SK-N-SH (cell line): ENCODE measurements around the gene LIMA1. TPM values are rescaled to one million over a fixed set of nuclear protein-coding genes. Genes with fewer than 3 reads are reported as not detected.
A peak's percentile ranks its signal among the peaks of the same experiment; 100 is the strongest.

Experiments used
- CTCF ChIA-PET: fragments of 300-600, 350-600 bp; formaldehyde crosslinking; extraction: SDS; loops from one replicate; lab custom pipeline; 2021; lab: Yijun Ruan, JAX
- POLR2A ChIA-PET: fragments of 350-600 bp; sonication (Branson Sonifier 250); formaldehyde crosslinking; extraction: SDS; loops from one replicate; lab custom pipeline; 2020; ENCODE audit warnings: antibody characterized with exemption, inconsistent platforms; lab: Yijun Ruan, JAX
- DNase-seq: peaks from one replicate; pipeline ENCODE4 v3.0.0; 2012
- H2AFZ ChIP-seq: fragments of 200-600 bp; sonication (generic); 2 replicates; pipeline ENCODE4 v1.8.1; 2016; ENCODE audit warnings: antibody characterized with exemption, mild to moderate bottlenecking, low read depth
- H3F3A ChIP-seq: fragments of 200-600 bp; sonication (generic); replicated peaks from 2 replicates; pipeline ENCODE3; 2016; ENCODE audit warnings: antibody characterized with exemption, mild to moderate bottlenecking; ENCODE audit not compliant: insufficient read depth
- H3K27ac ChIP-seq, 2 experiments: fragments of 200-500 bp in 1 of 2; fragments of 200-600 bp in 1 of 2; sonication (Bioruptor generic) in 1 of 2; sonication (generic), shearing (Covaris generic) in 1 of 2; 2 replicates each; pipeline versions ENCODE4 v1.5.1 to v1.6.1; 2014 to 2016; ENCODE audit warnings: low read depth in 2 of 2, inconsistent platforms in 1 of 2, low read length in 1 of 2, mild to moderate bottlenecking in 1 of 2, mixed read lengths in 1 of 2
- H3K27me3 ChIP-seq: fragments of 200-600 bp; sonication (generic), shearing (Covaris generic); 2 replicates; pipeline ENCODE4 v1.6.1; 2016; ENCODE audit warnings: mixed run types; ENCODE audit not compliant: insufficient read depth
- H3K36me3 ChIP-seq, 2 experiments: fragments of 200-500 bp in 1 of 2; fragments of 200-600 bp in 1 of 2; sonication (Bioruptor generic) in 1 of 2; sonication (generic) in 1 of 2; replicated peaks in 1 of 2; 2 replicates each; pipeline versions ENCODE3 to v1.5.1; 2014 to 2016; ENCODE audit warnings: low read length in 1 of 2, mild to moderate bottlenecking in 1 of 2; ENCODE audit not compliant: insufficient read depth in 2 of 2, control insufficient read depth in 1 of 2
- H3K4me1 ChIP-seq, 2 experiments: fragments of 200-500 bp in 1 of 2; fragments of 200-600 bp in 1 of 2; sonication (Bioruptor generic) in 1 of 2; sonication (generic), shearing (Covaris generic) in 1 of 2; 2 replicates each; pipeline versions ENCODE4 v1.5.1 to v1.6.1; 2014 to 2016; ENCODE audit warnings: low read depth in 1 of 2, low read length in 1 of 2, mixed run types in 1 of 2; ENCODE audit not compliant: insufficient read depth in 2 of 2, control insufficient read depth in 1 of 2
- H3K4me2 ChIP-seq: fragments of 200-600 bp; sonication (generic), shearing (Covaris generic); 2 replicates; pipeline ENCODE4 v1.6.1; 2017; ENCODE audit warnings: mixed run types
- H3K4me3 ChIP-seq, 2 experiments: fragments of 200-500 bp in 1 of 2; fragments of 200-600 bp in 1 of 2; sonication (Bioruptor generic) in 1 of 2; sonication (generic), shearing (Covaris generic) in 1 of 2; 2 replicates each; pipeline versions ENCODE4 v1.5.1 to v1.8.1; 2014 to 2016; ENCODE audit warnings: low read depth in 2 of 2, inconsistent platforms in 1 of 2, low read length in 1 of 2, mild to moderate bottlenecking in 1 of 2, mixed read lengths in 1 of 2, moderate library complexity in 1 of 2
- H3K79me2 ChIP-seq: fragments of 200-600 bp; sonication (generic); 2 replicates; pipeline ENCODE4 v1.8.1; 2017; ENCODE audit warnings: mild to moderate bottlenecking; ENCODE audit not compliant: insufficient read depth
- H3K9ac ChIP-seq: fragments of 200-600 bp; sonication (generic); 2 replicates; pipeline ENCODE4 v1.6.1; 2017; ENCODE audit warnings: mixed run types
- H3K9me2 ChIP-seq: fragments of 200-600 bp; sonication (generic); 2 replicates; pipeline ENCODE4 v1.6.1; 2017; ENCODE audit warnings: mixed run types
- H3K9me3 ChIP-seq: fragments of 200-600 bp; sonication (generic); 2 replicates; pipeline ENCODE4 v1.6.1; 2017; ENCODE audit warnings: mixed run types, mild to moderate bottlenecking, moderate library complexity
- H4K20me1 ChIP-seq: fragments of 200-600 bp; sonication (generic); 2 replicates; pipeline ENCODE4 v1.6.1; 2017; ENCODE audit warnings: mild to moderate bottlenecking, mixed run types; ENCODE audit not compliant: insufficient read depth
- CTCF ChIP-seq: fragments of 200-600 bp; sonication (generic); IDR thresholded peaks from 2 replicates; pipeline ENCODE4 v1.6.1; 2017; ENCODE audit warnings: antibody characterized with exemption, mild to moderate bottlenecking, moderate library complexity
- ELF1 ChIP-seq: IDR thresholded peaks from 2 replicates; pipeline ENCODE4 v1.4.0; 2012
- EP300 ChIP-seq, 2 experiments: IDR thresholded peaks; 2 replicates each; pipeline versions ENCODE4 v1.4.0 to v1.6.1; 2012; ENCODE audit warnings: borderline replicate concordance in 1 of 2, low read depth in 1 of 2, low read length in 1 of 2
- EZH2phosphoT487 ChIP-seq: fragments of 200-600 bp; sonication (generic); IDR thresholded peaks from 2 replicates; pipeline ENCODE4 v1.6.1; 2017; ENCODE audit warnings: low read depth, mixed run types, mild to moderate bottlenecking, antibody characterized with exemption, moderate library complexity, borderline replicate concordance
- FOSL2 ChIP-seq: IDR thresholded peaks from 2 replicates; pipeline ENCODE4 v1.4.0; 2012; ENCODE audit warnings: low read depth, mild to moderate bottlenecking, moderate library complexity, borderline replicate concordance
- FOXJ3 ChIP-seq: sonication (generic); formaldehyde crosslinking; IDR thresholded peaks from 2 replicates; pipeline ENCODE4 v1.5.1; 2020; ENCODE audit warnings: mild to moderate bottlenecking, missing genetic modification reagents
- FOXM1 ChIP-seq: IDR thresholded peaks from 2 replicates; pipeline ENCODE4 v1.4.0; 2012; ENCODE audit warnings: low read depth, mild to moderate bottlenecking
- GATA2 ChIP-seq: sonication (generic); formaldehyde crosslinking; IDR thresholded peaks from 2 replicates; pipeline ENCODE4 v1.5.0; 2020; ENCODE audit warnings: mild to moderate bottlenecking, missing genetic modification reagents
- JUND ChIP-seq: IDR thresholded peaks from 2 replicates; pipeline ENCODE4 v1.4.0; 2012
- NFIC ChIP-seq: IDR thresholded peaks from 2 replicates; pipeline ENCODE4 v1.4.0; 2012; ENCODE audit warnings: borderline replicate concordance
- POLR2AphosphoS5 ChIP-seq: IDR thresholded peaks from 2 replicates; pipeline ENCODE4 v1.6.1; 2012; ENCODE audit warnings: low read depth, low read length
- RCOR1 ChIP-seq: fragments of 150-350 bp; IDR thresholded peaks from 2 replicates; pipeline ENCODE4 v1.6.1; 2017; ENCODE audit warnings: antibody characterized with exemption, low read length
- RFX5 ChIP-seq: IDR thresholded peaks from 2 replicates; pipeline ENCODE4 v1.6.1; 2012; ENCODE audit warnings: mild to moderate bottlenecking, improper control_type of control experiment, low read length
- TAF1 ChIP-seq: IDR thresholded peaks from 2 replicates; pipeline ENCODE4 v1.6.1; 2012; ENCODE audit warnings: low read depth, mild to moderate bottlenecking, low read length, moderate library complexity, borderline replicate concordance
- YY1 ChIP-seq: IDR thresholded peaks from 2 replicates; pipeline ENCODE4 v1.4.0; 2012; ENCODE audit warnings: low read depth, mild to moderate bottlenecking
- ZBTB33 ChIP-seq: IDR thresholded peaks from 2 replicates; pipeline ENCODE4 v1.4.0; 2012; ENCODE audit warnings: low read depth, borderline replicate concordance
- WGBS: methylation state at CpG from one replicate; pipeline ENCODE4 v1.1.6; 2017; ENCODE audit warnings: low lambda C conversion rate; 5-methylcytosine and 5-hydroxymethylcytosine counted together
- polyA plus RNA-seq, 3 experiments: library from polyadenylated mRNA; depleted of rRNA; stranded (reverse); fragments of >200 nt; gene quantifications; 2 replicates each; pipeline ENCODE4 v1.2.3, GENCODE V29; 2012
- TF ChIP-seq, protein P1 (sequence below): fragments of 150-350 bp; IDR thresholded peaks from 2 replicates; pipeline ENCODE4 v1.6.1; 2016; ENCODE audit warnings: mild to moderate bottlenecking, low read depth, low read length
- TF ChIP-seq, protein P2 (sequence below): IDR thresholded peaks from 2 replicates; pipeline ENCODE4 v1.4.0; 2012; ENCODE audit warnings: low read depth
- TF ChIP-seq, protein P3 (sequence below): IDR thresholded peaks from 2 replicates; pipeline ENCODE4 v1.6.1; 2012; ENCODE audit warnings: mild to moderate bottlenecking, low read depth, low read length, moderate library complexity

LIMA1 gene
- polyA plus RNA-seq, 1 of the 3 experiments (the other 2 are of a cell fraction): 96.6 TPM

DNA sequence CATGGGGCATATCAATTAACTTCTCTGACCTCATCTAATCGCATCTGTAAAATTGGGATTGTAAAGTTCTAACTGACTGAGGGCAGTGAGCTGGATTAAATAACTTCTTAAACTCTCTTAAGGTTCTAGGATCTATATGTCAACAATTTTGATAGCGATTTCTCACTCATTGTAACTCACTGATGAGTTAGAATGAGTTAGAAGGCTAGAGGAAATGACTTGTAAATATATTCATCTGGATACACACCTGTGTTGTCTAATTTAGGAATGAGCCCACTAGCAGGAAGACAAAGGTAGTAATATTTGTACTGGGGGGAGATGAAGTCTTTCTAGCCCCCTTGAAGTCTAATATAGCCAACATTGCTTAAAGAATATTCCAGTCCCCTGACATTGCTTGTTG, 69.9 kb downstream of the LIMA1 start:
- Histone ChIP-seq H3K27ac (peak overlapping the region; percentile 19 to 81; a peak in 3 of 4 replicates), H3K4me3 (no peak overlapping the region), H3K9me3 (no peaks in the 10 kb centered on the region), H3K4me2 (peak overlapping the region; percentile 49; the same call in 1 of the 2 replicates), H3K79me2 (peaks cover 100% of the 10 kb centered on the region), H3K9ac (no peak overlapping the region), H3K9me2 (no peaks in the 10 kb centered on the region), H3K4me1 (peaks cover 2 to 20% of the 10 kb centered on the region in 2 experiments; a peak in 3 of 4 replicates), H3K27me3 (no peaks in the 10 kb centered on the region), H3K36me3 (peaks cover 10 to 55% of the 10 kb centered on the region in 2 experiments), H4K20me1 (peaks cover 8% of the 10 kb centered on the region), H2AFZ (no peak overlapping the region), H3F3A (peaks cover 47% of the 10 kb centered on the region)
- 92% methylated on average over 2 of the region's 2 CpGs for WGBS
- DNase-seq: no peak
- ChIA-PET CTCF (interaction anchor here (0.7 to 1.6 kb wide), 2 partner anchors 56 to 101 kb away, joined by 4 read pairs; no protein-coding TSS in a partner anchor), POLR2A (no interaction called here)
- no peak for TF ChIP-seq RCOR1
- no peak for TF ChIP-seq CTCF

- peak overlapping the region; percentile 47; the same call in 1 of the 2 replicates for H3K9ac ChIP-seq
- no peak for TF ChIP-seq POLR2AphosphoS5
- TF ChIP-seq, protein P1, sequence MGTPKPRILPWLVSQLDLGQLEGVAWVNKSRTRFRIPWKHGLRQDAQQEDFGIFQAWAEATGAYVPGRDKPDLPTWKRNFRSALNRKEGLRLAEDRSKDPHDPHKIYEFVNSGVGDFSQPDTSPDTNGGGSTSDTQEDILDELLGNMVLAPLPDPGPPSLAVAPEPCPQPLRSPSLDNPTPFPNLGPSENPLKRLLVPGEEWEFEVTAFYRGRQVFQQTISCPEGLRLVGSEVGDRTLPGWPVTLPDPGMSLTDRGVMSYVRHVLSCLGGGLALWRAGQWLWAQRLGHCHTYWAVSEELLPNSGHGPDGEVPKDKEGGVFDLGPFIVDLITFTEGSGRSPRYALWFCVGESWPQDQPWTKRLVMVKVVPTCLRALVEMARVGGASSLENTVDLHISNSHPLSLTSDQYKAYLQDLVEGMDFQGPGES: no peak
- TF ChIP-seq, protein P2, sequence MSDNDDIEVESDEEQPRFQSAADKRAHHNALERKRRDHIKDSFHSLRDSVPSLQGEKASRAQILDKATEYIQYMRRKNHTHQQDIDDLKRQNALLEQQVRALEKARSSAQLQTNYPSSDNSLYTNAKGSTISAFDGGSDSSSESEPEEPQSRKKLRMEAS: no peak
- no peak for TF ChIP-seq GATA2 (CRISPR knock-in tag)
- TF ChIP-seq FOSL2: no peak
- no peak for TF ChIP-seq JUND
- TF ChIP-seq YY1: no peak
- TF ChIP-seq FOXM1: no peak
- no peak for TF ChIP-seq EP300 (IDR thresholded peaks at IDR 0.05; ENCODE audit: borderline replicate concordance in 1 of 2, low read depth in 1 of 2, low read length in 1 of 2)
- TF ChIP-seq NFIC: no peak
- TF ChIP-seq RFX5: no peak
- TF ChIP-seq ELF1: no peak
- no peak for TF ChIP-seq ZBTB33
- no peak for TF ChIP-seq TAF1
- no peak for TF ChIP-seq EZH2phosphoT487
- TF ChIP-seq, protein P3, sequence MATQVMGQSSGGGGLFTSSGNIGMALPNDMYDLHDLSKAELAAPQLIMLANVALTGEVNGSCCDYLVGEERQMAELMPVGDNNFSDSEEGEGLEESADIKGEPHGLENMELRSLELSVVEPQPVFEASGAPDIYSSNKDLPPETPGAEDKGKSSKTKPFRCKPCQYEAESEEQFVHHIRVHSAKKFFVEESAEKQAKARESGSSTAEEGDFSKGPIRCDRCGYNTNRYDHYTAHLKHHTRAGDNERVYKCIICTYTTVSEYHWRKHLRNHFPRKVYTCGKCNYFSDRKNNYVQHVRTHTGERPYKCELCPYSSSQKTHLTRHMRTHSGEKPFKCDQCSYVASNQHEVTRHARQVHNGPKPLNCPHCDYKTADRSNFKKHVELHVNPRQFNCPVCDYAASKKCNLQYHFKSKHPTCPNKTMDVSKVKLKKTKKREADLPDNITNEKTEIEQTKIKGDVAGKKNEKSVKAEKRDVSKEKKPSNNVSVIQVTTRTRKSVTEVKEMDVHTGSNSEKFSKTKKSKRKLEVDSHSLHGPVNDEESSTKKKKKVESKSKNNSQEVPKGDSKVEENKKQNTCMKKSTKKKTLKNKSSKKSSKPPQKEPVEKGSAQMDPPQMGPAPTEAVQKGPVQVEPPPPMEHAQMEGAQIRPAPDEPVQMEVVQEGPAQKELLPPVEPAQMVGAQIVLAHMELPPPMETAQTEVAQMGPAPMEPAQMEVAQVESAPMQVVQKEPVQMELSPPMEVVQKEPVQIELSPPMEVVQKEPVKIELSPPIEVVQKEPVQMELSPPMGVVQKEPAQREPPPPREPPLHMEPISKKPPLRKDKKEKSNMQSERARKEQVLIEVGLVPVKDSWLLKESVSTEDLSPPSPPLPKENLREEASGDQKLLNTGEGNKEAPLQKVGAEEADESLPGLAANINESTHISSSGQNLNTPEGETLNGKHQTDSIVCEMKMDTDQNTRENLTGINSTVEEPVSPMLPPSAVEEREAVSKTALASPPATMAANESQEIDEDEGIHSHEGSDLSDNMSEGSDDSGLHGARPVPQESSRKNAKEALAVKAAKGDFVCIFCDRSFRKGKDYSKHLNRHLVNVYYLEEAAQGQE: no peak
- no peak for TF ChIP-seq FOXJ3 (CRISPR knock-in tag)
These were observed 71.3 kb downstream of the LIMA1 start for GRCh38 chr12:50212071-50212467.

More at GRCh38 chr12:50212071-50212467, 71.3 kb downstream of the LIMA1 start:
- Histone ChIP-seq H3K79me2 (peaks cover 100% of the 10 kb centered on the region), H3K9me2 (no peaks in the 10 kb centered on the region), H3K4me1 (peaks cover 2 to 20% of the 10 kb centered on the region in 2 experiments; a peak in 2 of 4 replicates), H3F3A (peaks cover 55% of the 10 kb centered on the region), H3K27me3 (no peaks in the 10 kb centered on the region), H3K27ac (peak overlapping the region; percentile 77 to 81; a peak in 3 of 4 replicates), H2AFZ (peak overlapping the region; percentile 25; the same call in 1 of the 2 replicates), H3K36me3 (peaks cover 3 to 53% of the 10 kb centered on the region in 2 experiments), H3K4me3 (no peak overlapping the region), H3K9me3 (no peaks in the 10 kb centered on the region), H4K20me1 (peaks cover 8% of the 10 kb centered on the region), H3K4me2 (peak overlapping the region; percentile 56)
- DNase-seq: no peak
- POLR2A ChIA-PET: interaction anchor here (0.5 kb wide), 1 partner anchor 59 kb away, joined by 3 read pairs; no protein-coding TSS in a partner anchor
- CTCF ChIA-PET: interaction anchor here (0.9 to 1.5 kb wide), 4 partner anchors 11 to 137 kb away, joined by 3 read pairs; no protein-coding TSS in a partner anchor
- WGBS: 57% methylated on average over 2 of the region's 2 CpGs
